ENCODE measurements around the gene KPNA3. TPM values are rescaled to one million over a fixed set of nuclear protein-coding genes. Genes with fewer than 3 reads are reported as not detected.

KPNA3 gene
- polyA plus RNA-seq, 1 experiment, result 50.7 TPM

DNA sequence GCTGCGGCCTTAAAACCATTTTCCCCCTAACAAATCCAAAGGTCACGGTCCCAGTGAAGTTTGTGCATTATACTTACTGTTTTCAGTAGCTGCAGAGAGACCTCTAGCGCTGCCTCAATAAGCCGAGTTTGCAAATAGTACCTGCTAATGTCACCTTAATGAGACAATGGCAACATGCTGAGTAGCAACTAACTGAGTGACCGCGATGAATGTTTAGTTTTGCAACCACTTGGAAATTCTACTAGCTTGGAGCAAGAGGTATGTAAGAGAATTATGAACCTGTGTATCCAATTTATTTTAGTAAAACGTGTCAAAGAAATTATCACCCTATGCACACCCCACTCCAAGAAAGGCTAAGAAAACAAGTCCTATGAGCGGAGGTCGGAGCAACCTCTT lies 1.2 kb downstream of the KPNA3 start:
- no peak for DNase-seq (ENCODE audit: low read depth, low spot score)
- no peak for TF ChIP-seq CTCF (IDR thresholded peaks at IDR 0.05; ENCODE audit: low read depth, low read length)
- ChIA-PET CTCF (interaction anchor here (0.5 to 1.8 kb wide), 3 partner anchors 47 to 145 kb away, joined by 3 to 4 read pairs (median 3); partner anchors contain the start of gene SPRYD7), POLR2A (interaction anchor here (0.9 to 1.9 kb wide), 4 partner anchors 10 to 205 kb away, joined by 3 to 6 read pairs (median 4); partner anchors contain the start of genes EBPL and SPRYD7)
- H3K27me3 ChIP-seq (ENCODE audit: control insufficient read depth, insufficient read depth, low read length), result no peaks in the 10 kb centered on the region
- H3K27ac ChIP-seq (ENCODE audit: low read depth, low read length), result no peak overlapping the region
- H3K4me3 ChIP-seq (ENCODE audit: low read depth, low read length), result peak overlapping the region; percentile 88
- H3K9me3 ChIP-seq (ENCODE audit: control insufficient read depth, insufficient read depth, low read length), result no peaks in the 10 kb centered on the region

DNA sequence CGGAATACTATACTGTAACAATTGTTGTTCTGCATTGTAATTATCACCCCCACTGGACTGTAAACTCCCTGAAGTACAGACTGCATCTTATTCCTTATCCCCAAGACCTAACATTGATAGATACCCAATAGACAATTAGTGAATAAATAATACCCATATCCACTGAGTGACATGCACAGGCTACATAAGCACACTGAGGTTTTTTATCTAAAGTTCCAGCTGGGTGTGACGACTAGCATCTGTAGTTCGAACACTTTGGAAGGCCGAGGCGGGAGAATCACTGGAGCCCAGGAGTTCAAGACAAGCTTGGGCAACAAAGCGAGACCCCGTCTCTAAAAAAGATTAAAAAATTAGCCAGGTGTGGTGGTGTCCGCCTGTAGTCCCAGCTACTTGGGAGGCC lies 2.5 kb downstream of the KPNA3 start:
- no peak for TF ChIP-seq CTCF (IDR thresholded peaks at IDR 0.05; ENCODE audit: low read depth, low read length)
- Histone ChIP-seq H3K9me3 (ENCODE audit: control insufficient read depth, insufficient read depth, low read length) (no peaks in the 10 kb centered on the region), H3K27ac (ENCODE audit: low read depth, low read length) (no peak overlapping the region), H3K27me3 (ENCODE audit: control insufficient read depth, insufficient read depth, low read length) (no peaks in the 10 kb centered on the region), H3K4me3 (ENCODE audit: low read depth, low read length) (no peak overlapping the region)
- POLR2A ChIA-PET, result interaction anchor here (0.5 kb wide), 1 partner anchor 1730 kb away, joined by 3 read pairs; no protein-coding TSS in a partner anchor
- no peak for DNase-seq (ENCODE audit: low read depth, low spot score)
- CTCF ChIA-PET, result interaction anchor here (1.5 kb wide), 1 partner anchor 79 kb away, joined by 3 read pairs; no protein-coding TSS in a partner anchor

DNA sequence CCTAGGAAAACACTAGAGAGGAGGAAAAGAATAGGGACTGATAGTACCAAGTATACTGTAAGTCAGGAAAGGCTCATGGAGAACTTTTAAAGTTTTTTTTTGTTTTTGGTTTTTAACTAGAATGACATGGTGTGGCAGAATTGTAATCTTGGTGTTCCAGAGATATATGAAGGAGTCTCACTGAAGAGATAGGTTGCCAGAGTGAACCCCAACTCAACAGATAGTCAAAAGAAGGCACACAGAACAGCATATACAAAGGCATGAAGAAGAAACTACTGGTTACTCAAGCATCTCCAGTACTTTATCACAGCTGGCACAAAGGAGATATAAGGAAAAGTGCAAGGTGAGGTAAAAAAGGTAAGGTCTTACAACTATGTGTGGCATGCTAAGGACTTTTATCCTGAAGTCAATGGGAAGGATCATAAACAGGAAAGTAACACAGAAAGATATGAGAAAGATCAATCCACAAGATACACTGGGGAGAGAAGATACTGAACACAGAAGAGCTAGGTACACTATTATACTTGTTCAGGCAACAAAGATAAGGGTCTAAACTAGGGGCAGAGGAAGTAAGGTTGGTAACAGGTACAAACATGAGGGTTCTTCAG lies 6.0 kb downstream of the KPNA3 start:
- no peak for TF ChIP-seq CTCF (IDR thresholded peaks at IDR 0.05; ENCODE audit: low read depth, low read length)
- CTCF ChIA-PET, result no interaction called here
- Histone ChIP-seq H3K9me3 (ENCODE audit: control insufficient read depth, insufficient read depth, low read length) (no peaks in the 10 kb centered on the region), H3K4me3 (ENCODE audit: low read depth, low read length) (no peak overlapping the region), H3K27ac (ENCODE audit: low read depth, low read length) (no peak overlapping the region), H3K27me3 (ENCODE audit: control insufficient read depth, insufficient read depth, low read length) (no peaks in the 10 kb centered on the region)
- DNase-seq (ENCODE audit: low read depth, low spot score), result no peak
- POLR2A ChIA-PET, result no interaction called here

DNA sequence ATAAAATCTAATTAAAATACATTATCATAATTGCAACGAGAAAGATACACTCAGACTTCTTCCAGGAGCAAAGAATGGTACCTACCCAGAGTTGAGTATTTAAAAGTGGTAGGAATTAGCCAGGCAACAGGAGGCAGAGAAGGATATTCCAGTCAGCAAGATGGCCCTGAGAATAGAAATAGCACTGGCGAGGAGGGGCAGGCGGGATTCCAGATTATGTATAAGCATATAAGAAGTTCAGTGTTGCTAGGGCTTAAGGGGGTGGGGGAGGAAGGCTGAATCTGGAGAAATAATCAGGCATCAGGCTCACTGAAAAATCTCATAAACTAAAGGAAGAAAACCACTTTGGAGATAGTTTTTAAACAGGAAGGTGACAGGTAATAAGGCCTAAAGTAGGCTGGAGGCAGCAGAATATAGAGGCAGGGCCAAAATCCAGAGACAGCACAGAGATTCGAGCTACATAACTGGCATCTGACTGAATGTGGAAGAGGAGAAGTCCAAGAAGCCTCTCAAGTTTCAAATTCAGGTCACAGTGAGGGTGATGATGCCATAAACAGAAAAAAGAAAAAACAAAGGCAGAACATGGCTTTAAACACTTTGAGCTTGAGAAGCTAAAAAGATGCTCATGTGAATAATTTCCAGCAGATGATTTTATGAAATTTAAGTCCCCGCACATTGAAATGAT lies 7.5 kb downstream of the KPNA3 start:
- no peaks in the 10 kb centered on the region for H3K9me3 ChIP-seq (ENCODE audit: control insufficient read depth, insufficient read depth, low read length)
- DNase-seq (ENCODE audit: low read depth, low spot score), result no peak
- TF ChIP-seq CTCF (IDR thresholded peaks at IDR 0.05; ENCODE audit: low read depth, low read length), result no peak
- H3K27ac ChIP-seq (ENCODE audit: low read depth, low read length), result no peak overlapping the region
- H3K27me3 ChIP-seq (ENCODE audit: control insufficient read depth, insufficient read depth, low read length), result no peaks in the 10 kb centered on the region
- CTCF ChIA-PET, result no interaction called here
- POLR2A ChIA-PET, result no interaction called here
- no peak overlapping the region for H3K4me3 ChIP-seq (ENCODE audit: low read depth, low read length)

- Histone ChIP-seq H3K27ac (ENCODE audit: low read depth, low read length) (no peak overlapping the region), H3K27me3 (ENCODE audit: control insufficient read depth, insufficient read depth, low read length) (no peaks in the 10 kb centered on the region), H3K9me3 (ENCODE audit: control insufficient read depth, insufficient read depth, low read length) (no peaks in the 10 kb centered on the region), H3K4me3 (ENCODE audit: low read depth, low read length) (no peak overlapping the region)
- no peak for DNase-seq (ENCODE audit: low read depth, low spot score)
- CTCF ChIA-PET, result interaction anchor here (0.8 kb wide), 1 partner anchor 9 kb away, joined by 5 read pairs; no protein-coding TSS in a partner anchor
- no peak for TF ChIP-seq CTCF (IDR thresholded peaks at IDR 0.05; ENCODE audit: low read depth, low read length)
- POLR2A ChIA-PET, result no interaction called here
These were observed 8.6 kb downstream of the KPNA3 start for GRCh38 chr13:49783865-49784264.
